Measurements from ENCODE around the gene CFAP53.
"Not testable (repeated sequence)": the region's sequence is repeated elsewhere in the genome, so short reads cannot be mapped to it uniquely, and the experiment has no call there.

Gene CFAP53

DNA sequence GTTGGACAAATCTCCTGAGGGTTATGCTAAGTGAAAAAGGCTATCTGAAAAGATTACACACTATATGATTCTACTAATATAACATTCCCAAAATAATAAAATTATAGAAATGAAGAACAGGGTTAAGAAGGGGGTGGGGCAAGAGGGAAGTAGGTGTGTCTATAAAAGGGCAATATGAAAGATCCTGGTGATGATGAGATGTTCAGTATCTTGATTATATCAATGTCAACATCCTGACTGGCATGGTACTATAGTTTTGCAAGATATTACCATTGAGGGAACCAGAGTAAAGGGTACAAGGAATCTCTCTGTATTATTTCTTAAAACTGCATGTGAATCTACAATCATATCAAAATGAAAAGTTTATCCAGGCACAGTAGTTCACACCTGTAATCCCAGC, 16.7 kb downstream of the CFAP53 start:
- no peak overlapping the region for H3K4me3 ChIP-seq (replicated peaks; ENCODE audit: insufficient read depth, low read length)
- no peak for DNase-seq (ENCODE audit: low read depth in 1 of 2, low spot score in 1 of 2)
- peaks cover 10% of the 10 kb centered on the region for H3K27me3 ChIP-seq (ENCODE audit: insufficient read depth, poor library complexity, severe bottlenecking)
- TF ChIP-seq, protein P1, sequence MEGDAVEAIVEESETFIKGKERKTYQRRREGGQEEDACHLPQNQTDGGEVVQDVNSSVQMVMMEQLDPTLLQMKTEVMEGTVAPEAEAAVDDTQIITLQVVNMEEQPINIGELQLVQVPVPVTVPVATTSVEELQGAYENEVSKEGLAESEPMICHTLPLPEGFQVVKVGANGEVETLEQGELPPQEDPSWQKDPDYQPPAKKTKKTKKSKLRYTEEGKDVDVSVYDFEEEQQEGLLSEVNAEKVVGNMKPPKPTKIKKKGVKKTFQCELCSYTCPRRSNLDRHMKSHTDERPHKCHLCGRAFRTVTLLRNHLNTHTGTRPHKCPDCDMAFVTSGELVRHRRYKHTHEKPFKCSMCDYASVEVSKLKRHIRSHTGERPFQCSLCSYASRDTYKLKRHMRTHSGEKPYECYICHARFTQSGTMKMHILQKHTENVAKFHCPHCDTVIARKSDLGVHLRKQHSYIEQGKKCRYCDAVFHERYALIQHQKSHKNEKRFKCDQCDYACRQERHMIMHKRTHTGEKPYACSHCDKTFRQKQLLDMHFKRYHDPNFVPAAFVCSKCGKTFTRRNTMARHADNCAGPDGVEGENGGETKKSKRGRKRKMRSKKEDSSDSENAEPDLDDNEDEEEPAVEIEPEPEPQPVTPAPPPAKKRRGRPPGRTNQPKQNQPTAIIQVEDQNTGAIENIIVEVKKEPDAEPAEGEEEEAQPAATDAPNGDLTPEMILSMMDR (IDR thresholded peaks at IDR 0.05; ENCODE audit: insufficient read depth, low read length): no peak
- TF ChIP-seq GABPA (IDR thresholded peaks at IDR 0.05; ENCODE audit: low read depth): no peak
- TF ChIP-seq POLR2AphosphoS5 (IDR thresholded peaks at IDR 0.05; ENCODE audit: low read depth): no peak
- TF ChIP-seq SPI1 (IDR thresholded peaks at IDR 0.05; ENCODE audit: borderline replicate concordance, low read depth): no peak
- TF ChIP-seq REST (IDR thresholded peaks at IDR 0.05; ENCODE audit: insufficient replicate concordance, low read depth): no peak
- no peak overlapping the region for H3K27ac ChIP-seq (replicated peaks)

GRCh38 chr18:50247561-50247960, 18.7 kb downstream of the CFAP53 start:
- TF ChIP-seq GABPA (IDR thresholded peaks at IDR 0.05; ENCODE audit: low read depth): no peak
- TF ChIP-seq REST (IDR thresholded peaks at IDR 0.05; ENCODE audit: insufficient replicate concordance, low read depth): no peak
- no peak for TF ChIP-seq SPI1 (IDR thresholded peaks at IDR 0.05; ENCODE audit: borderline replicate concordance, low read depth)
- TF ChIP-seq POLR2AphosphoS5 (IDR thresholded peaks at IDR 0.05; ENCODE audit: low read depth): no peak
- TF ChIP-seq, protein P1 (IDR thresholded peaks at IDR 0.05; ENCODE audit: insufficient read depth, low read length): no peak
- Histone ChIP-seq H3K27ac (replicated peaks) (no peak overlapping the region), H3K4me3 (replicated peaks; ENCODE audit: insufficient read depth, low read length) (no peak overlapping the region), H3K27me3 (ENCODE audit: insufficient read depth, poor library complexity, severe bottlenecking) (peaks cover 10% of the 10 kb centered on the region)
- DNase-seq (ENCODE audit: low read depth in 1 of 2, low spot score in 1 of 2): no peak

GRCh38 chr18:50241768-50242167, 24.5 kb downstream of the CFAP53 start:
- not testable (repeated sequence) for H3K4me3 ChIP-seq (replicated peaks; ENCODE audit: insufficient read depth, low read length); DNase-seq (ENCODE audit: low read depth in 1 of 2, low spot score in 1 of 2); H3K27ac ChIP-seq (replicated peaks)

GRCh38 chr18:50240080-50240563, 26.2 kb downstream of the CFAP53 start:
- no peak for TF ChIP-seq REST (IDR thresholded peaks at IDR 0.05; ENCODE audit: insufficient replicate concordance, low read depth)
- no peak for TF ChIP-seq SPI1 (IDR thresholded peaks at IDR 0.05; ENCODE audit: borderline replicate concordance, low read depth)
- TF ChIP-seq POLR2AphosphoS5 (IDR thresholded peaks at IDR 0.05; ENCODE audit: low read depth): no peak
- TF ChIP-seq GABPA (IDR thresholded peaks at IDR 0.05; ENCODE audit: low read depth): no peak
- TF ChIP-seq, protein P1 (IDR thresholded peaks at IDR 0.05; ENCODE audit: insufficient read depth, low read length): no peak
- Histone ChIP-seq H3K27ac (replicated peaks) (no peak overlapping the region), H3K27me3 (ENCODE audit: insufficient read depth, poor library complexity, severe bottlenecking) (peaks cover 3% of the 10 kb centered on the region), H3K4me3 (replicated peaks; ENCODE audit: insufficient read depth, low read length) (no peak overlapping the region)
- DNase-seq (ENCODE audit: low read depth in 1 of 2, low spot score in 1 of 2): no peak

More at GRCh38 chr18:50241768-50242167, 24.5 kb downstream of the CFAP53 start:
- H3K27me3 ChIP-seq (ENCODE audit: insufficient read depth, poor library complexity, severe bottlenecking): not testable (repeated sequence)
